IMR-90 (cell line): ENCODE results near the gene PLPPR3. TPM values are rescaled to one million over a fixed set of nuclear protein-coding genes. Genes with fewer than 3 reads are reported as not detected.

ENCODE experiments used
- ATAC-seq: fragments of 200-7000 bp; cut with Tn5 transposase; 2 replicates; pipeline ENCODE4 v1.9.1; 2020; ENCODE audit warnings: low read depth, mild to moderate bottlenecking, moderate library complexity
- BruUV-seq: library from RNA; stranded (reverse); fragments of 400-500 nt; replicated peaks from 2 replicates; lab custom pipeline; 2021; lab: Mats Ljungman, UMichigan
- CTCF ChIA-PET: fragments of 300-600 bp; formaldehyde crosslinking; extraction: SDS; loops from one replicate; lab custom pipeline; 2021; ENCODE audit warnings: antibody characterized with exemption; lab: Yijun Ruan, JAX
- POLR2A ChIA-PET: fragments of 300-600 bp; sonication (Branson Sonifier 250); formaldehyde crosslinking; loops from one replicate; lab custom pipeline; 2022; ENCODE audit warnings: antibody characterized with exemption; ENCODE audit not compliant: unreplicated experiment; lab: Charles Lee
- DNase-seq: peaks from one replicate; pipeline ENCODE4 v3.0.0; 2013
- H2AFZ ChIP-seq: replicated peaks from 2 replicates; pipeline ENCODE3; 2013; ENCODE audit warnings: low read length, mild to moderate bottlenecking; ENCODE audit not compliant: poor library complexity
- H2AK5ac ChIP-seq: 2 replicates; pipeline ENCODE4 v1.6.1; 2013; ENCODE audit warnings: low read depth, low read length, inconsistent platforms
- H2AK9ac ChIP-seq: replicated peaks from 2 replicates; pipeline ENCODE3; 2013; ENCODE audit warnings: mild to moderate bottlenecking, low read depth, low read length, moderate library complexity; ENCODE audit not compliant: poor library complexity
- H2BK120ac ChIP-seq: 2 replicates; pipeline ENCODE4 v1.6.1; 2013; ENCODE audit warnings: low read depth, low read length, inconsistent platforms
- H2BK15ac ChIP-seq: 3 replicates; pipeline ENCODE4 v1.6.1; 2013; ENCODE audit warnings: low read depth, low read length, inconsistent platforms
- H2BK20ac ChIP-seq: 2 replicates; pipeline ENCODE4 v1.6.1; 2013; ENCODE audit warnings: low read depth, mild to moderate bottlenecking, inconsistent platforms, low read length, moderate library complexity
- H2BK5ac ChIP-seq: 2 replicates; pipeline ENCODE4 v1.6.1; 2013; ENCODE audit warnings: mild to moderate bottlenecking, low read depth, low read length, inconsistent platforms; ENCODE audit not compliant: poor library complexity, severe bottlenecking
- H3K14ac ChIP-seq: replicated peaks from 2 replicates; pipeline ENCODE4 v1.6.1; 2013; ENCODE audit warnings: low read depth, low read length, inconsistent platforms
- H3K18ac ChIP-seq: 2 replicates; pipeline ENCODE4 v1.6.1; 2013; ENCODE audit warnings: low read depth, low read length, control low read depth
- H3K23ac ChIP-seq: 2 replicates; pipeline ENCODE4 v1.6.1; 2013; ENCODE audit warnings: low read depth, low read length, inconsistent platforms
- H3K27ac ChIP-seq: 2 replicates; pipeline ENCODE4 v1.5.1; 2013; ENCODE audit warnings: mild to moderate bottlenecking, control low read depth, low read length; ENCODE audit not compliant: insufficient read depth
- H3K27me3 ChIP-seq: 2 replicates; pipeline ENCODE4 v1.6.1; 2013; ENCODE audit warnings: low read length; ENCODE audit not compliant: control insufficient read depth, insufficient read depth
- H3K36me3 ChIP-seq: 2 replicates; pipeline ENCODE4 v1.6.1; 2013; ENCODE audit warnings: low read length, mixed read lengths; ENCODE audit not compliant: control insufficient read depth, insufficient read depth
- H3K4ac ChIP-seq: 2 replicates; pipeline ENCODE4 v1.6.1; 2013; ENCODE audit warnings: low read depth, low read length, inconsistent platforms
- H3K4me1 ChIP-seq: 2 replicates; pipeline ENCODE4 v1.6.1; 2013; ENCODE audit warnings: low read length, mixed read lengths; ENCODE audit not compliant: control insufficient read depth, insufficient read depth
- H3K4me2 ChIP-seq: 2 replicates; pipeline ENCODE4 v1.6.1; 2013; ENCODE audit warnings: low read depth, mild to moderate bottlenecking, control low read depth, low read length, moderate library complexity
- H3K4me3 ChIP-seq: 2 replicates; pipeline ENCODE4 v1.5.1; 2013; ENCODE audit warnings: low read depth, mild to moderate bottlenecking, control low read depth, low read length, moderate library complexity; ENCODE audit not compliant: insufficient read depth
- H3K56ac ChIP-seq: 2 replicates; pipeline ENCODE4 v1.6.1; 2013; ENCODE audit warnings: low read length, inconsistent platforms; ENCODE audit not compliant: insufficient read depth; ENCODE audit errors: extremely low read depth
- H3K79me1 ChIP-seq, 2 experiments: 2 replicates each; pipeline ENCODE4 v1.6.1; 2013; ENCODE audit warnings: low read length in 2 of 2, inconsistent platforms in 1 of 2, low read depth in 1 of 2
- H3K9ac ChIP-seq: 2 replicates; pipeline ENCODE4 v1.6.1; 2013; ENCODE audit warnings: low read depth, low read length, control low read depth
- H3K9me1 ChIP-seq: 2 replicates; pipeline ENCODE4 v1.6.1; 2013; ENCODE audit warnings: low read length, inconsistent platforms; ENCODE audit not compliant: insufficient read depth
- H3K9me3 ChIP-seq: 2 replicates; pipeline ENCODE4 v1.6.1; 2013; ENCODE audit warnings: low read length; ENCODE audit not compliant: control insufficient read depth, insufficient read depth
- H4K20me1 ChIP-seq: 2 replicates; pipeline ENCODE4 v1.6.1; 2013; ENCODE audit warnings: low read length, inconsistent platforms; ENCODE audit not compliant: insufficient read depth
- H4K5ac ChIP-seq: 2 replicates; pipeline ENCODE4 v1.6.1; 2013; ENCODE audit warnings: mild to moderate bottlenecking, low read depth, low read length, control low read depth
- H4K8ac ChIP-seq, 2 experiments: 2 replicates each; pipeline ENCODE4 v1.6.1; 2013; ENCODE audit warnings: low read depth in 2 of 2, low read length in 2 of 2, control low read depth in 1 of 2, inconsistent platforms in 1 of 2
- H4K91ac ChIP-seq: 2 replicates; pipeline ENCODE4 v1.6.1; 2013; ENCODE audit warnings: low read depth, low read length, inconsistent platforms; ENCODE audit not compliant: insufficient read depth
- BHLHE40 ChIP-seq: fragments of 150-350 bp; IDR thresholded peaks from 2 replicates; pipeline ENCODE4 v1.6.1; 2016; ENCODE audit warnings: mild to moderate bottlenecking, low read depth, low read length
- CHD1 ChIP-seq: IDR thresholded peaks from 2 replicates; pipeline ENCODE4 v1.6.1; 2012; ENCODE audit warnings: low read depth, low read length, improper control_type of control experiment
- FOS ChIP-seq: fragments of 150-350 bp; IDR thresholded peaks from 2 replicates; pipeline ENCODE4 v1.6.1; 2016; ENCODE audit warnings: low read depth, low read length
- MAFK ChIP-seq: IDR thresholded peaks from 2 replicates; pipeline ENCODE4 v1.6.1; 2012; ENCODE audit warnings: low read depth, low read length, improper control_type of control experiment
- MAZ ChIP-seq: IDR thresholded peaks from 2 replicates; pipeline ENCODE4 v1.6.1; 2012; ENCODE audit warnings: low read depth, mild to moderate bottlenecking, low read length, improper control_type of control experiment, moderate library complexity, borderline replicate concordance
- MXI1 ChIP-seq: IDR thresholded peaks from 2 replicates; pipeline ENCODE4 v1.6.1; 2012; ENCODE audit warnings: low read depth, mild to moderate bottlenecking, low read length, moderate library complexity, borderline replicate concordance
- NFE2L2 ChIP-seq: fragments of 150-350 bp; IDR thresholded peaks from 2 replicates; pipeline ENCODE4 v1.6.1; 2016; ENCODE audit warnings: low read depth, mild to moderate bottlenecking, low read length
- POLR2A ChIP-seq: IDR thresholded peaks from 2 replicates; pipeline ENCODE4 v1.6.1; 2012; ENCODE audit warnings: mild to moderate bottlenecking, low read depth, low read length
- RAD21 ChIP-seq: IDR thresholded peaks from 2 replicates; pipeline ENCODE4 v1.6.1; 2012; ENCODE audit warnings: low read length, improper control_type of control experiment
- RCOR1 ChIP-seq: IDR thresholded peaks from 2 replicates; pipeline ENCODE4 v1.6.1; 2012; ENCODE audit warnings: mild to moderate bottlenecking, low read length, improper control_type of control experiment; ENCODE audit not compliant: insufficient replicate concordance
- SMC3 ChIP-seq: fragments of 150-350 bp; IDR thresholded peaks from 2 replicates; pipeline ENCODE4 v1.6.1; 2016; ENCODE audit warnings: low read depth, mild to moderate bottlenecking, antibody characterized with exemption, low read length, moderate library complexity
- WGBS, 2 experiments: methylation state at CpG; one replicate each; pipeline versions ENCODE4 v1.1.5 to v1.1.7; 2013; ENCODE audit warnings: missing lambda C conversion rate in 2 of 2; ENCODE audit not compliant: insufficient read length in 1 of 2; ENCODE audit errors: extremely low coverage in 2 of 2; 5-methylcytosine and 5-hydroxymethylcytosine counted together
- dilution Hi-C: fragments of 300-500 bp; cut with HindIII; formaldehyde crosslinking; loops from one replicate; pipeline ENCODE4 v1.14.3; 2018; ENCODE audit warnings: low sequenced_read_pairs; ENCODE audit not compliant: unreplicated experiment
- in situ Hi-C: fragments of 300-500 bp; cut with MboI; formaldehyde crosslinking; loops from 3 replicates; pipeline ENCODE4 v1.14.3; 2019; ENCODE audit warnings: low sequenced_read_pairs, inconsistent platforms, mixed read lengths
- intact Hi-C: fragments of 100-400 bp; cut with micrococcal nuclease; formaldehyde crosslinking; loops from 2 replicates; pipeline ENCODE4 v1.10.0; 2022
- polyA plus RNA-seq, 3 experiments: library from polyadenylated mRNA; depleted of rRNA; stranded (reverse); fragments of >200 nt; gene quantifications; 2 replicates each; pipeline ENCODE4 v1.2.3, GENCODE V29; 2012; ENCODE audit warnings: low replicate concordance in 1 of 3
- total RNA-seq: library from RNA; depleted of rRNA; stranded (reverse); fragments of >200 nt; gene quantifications from 2 replicates; pipeline ENCODE4 v1.2.3, GENCODE V29; 2012
- TF ChIP-seq, protein P1 (sequence below): fragments of 150-350 bp; IDR thresholded peaks from 2 replicates; pipeline ENCODE4 v1.6.1; 2016; ENCODE audit warnings: low read depth, mild to moderate bottlenecking, low read length, moderate library complexity, borderline replicate concordance
- TF ChIP-seq, protein P2 (sequence below): conservative IDR thresholded peaks from 2 replicates; pipeline ENCODE4 v1.5.1; 2012; ENCODE audit warnings: mild to moderate bottlenecking, low read depth, low read length, improper control_type of control experiment
- TF ChIP-seq, protein P3 (sequence below): fragments of 150-350 bp; IDR thresholded peaks from 2 replicates; pipeline ENCODE4 v1.6.1; 2017; ENCODE audit warnings: mild to moderate bottlenecking, antibody characterized with exemption, low read length, low read depth

The PLPPR3 gene
- total and polyA plus RNA-seq, 2 of the 4 experiments (the other 2 are of a cell fraction) = 0.36 to 1.2 TPM

DNA sequence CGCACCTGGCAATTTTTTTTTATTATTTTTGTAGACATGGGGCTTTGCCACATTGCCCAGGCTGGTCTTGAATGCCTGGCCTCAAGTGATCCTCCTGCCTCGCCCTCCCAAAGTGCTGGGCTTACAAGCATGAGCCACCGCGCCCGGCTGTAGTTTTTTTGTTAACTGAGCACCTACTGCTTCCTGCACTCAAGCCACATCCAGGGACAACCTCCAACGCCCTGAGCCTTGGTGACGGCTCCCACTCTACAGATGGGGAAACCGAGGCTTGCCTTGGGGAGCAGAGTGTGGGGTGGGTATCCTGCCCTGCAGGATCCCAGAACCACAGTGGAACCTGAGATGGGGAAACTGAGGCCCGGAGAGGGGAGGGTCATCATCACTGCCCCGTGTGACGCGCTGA, 33.4 kb upstream of the PLPPR3 start:
- H3K4me1 ChIP-seq = peaks cover 8% of the 10 kb centered on the region
- no peaks in the 10 kb centered on the region for H3K9me3 ChIP-seq
- H3K56ac ChIP-seq = no peak overlapping the region
- H2BK20ac ChIP-seq = no peak overlapping the region
- BruUV-seq = no TSS peak
- POLR2A ChIA-PET = no interaction called here
- peaks cover 2% of the 10 kb centered on the region; the same call in 1 of the 2 replicates for H3K27me3 ChIP-seq
- no peak overlapping the region for H4K91ac ChIP-seq
- H3K36me3 ChIP-seq = no peaks in the 10 kb centered on the region
- H4K8ac ChIP-seq = no peak overlapping the region
- no peaks in the 10 kb centered on the region for H3K79me1 ChIP-seq
- CTCF ChIA-PET = interaction anchor here (1.6 kb wide), 1 partner anchor 146 kb away, joined by 3 read pairs; no protein-coding TSS in a partner anchor
- no peak overlapping the region for H2AK5ac ChIP-seq
- no peaks in the 10 kb centered on the region for H4K20me1 ChIP-seq
- no peak overlapping the region for H3K4me2 ChIP-seq
- ATAC-seq (no peak), DNase-seq (no peak)
- no peak overlapping the region for H3K9ac ChIP-seq
- no peak overlapping the region for H3K4me3 ChIP-seq
- TF ChIP-seq CHD1 = no peak
- TF ChIP-seq NFE2L2 = no peak
- TF ChIP-seq, protein P1, sequence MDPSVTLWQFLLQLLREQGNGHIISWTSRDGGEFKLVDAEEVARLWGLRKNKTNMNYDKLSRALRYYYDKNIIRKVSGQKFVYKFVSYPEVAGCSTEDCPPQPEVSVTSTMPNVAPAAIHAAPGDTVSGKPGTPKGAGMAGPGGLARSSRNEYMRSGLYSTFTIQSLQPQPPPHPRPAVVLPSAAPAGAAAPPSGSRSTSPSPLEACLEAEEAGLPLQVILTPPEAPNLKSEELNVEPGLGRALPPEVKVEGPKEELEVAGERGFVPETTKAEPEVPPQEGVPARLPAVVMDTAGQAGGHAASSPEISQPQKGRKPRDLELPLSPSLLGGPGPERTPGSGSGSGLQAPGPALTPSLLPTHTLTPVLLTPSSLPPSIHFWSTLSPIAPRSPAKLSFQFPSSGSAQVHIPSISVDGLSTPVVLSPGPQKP = no peak
- TF ChIP-seq MAFK = no peak
- no peak for TF ChIP-seq SMC3
- TF ChIP-seq FOS = no peak
- TF ChIP-seq, protein P2, sequence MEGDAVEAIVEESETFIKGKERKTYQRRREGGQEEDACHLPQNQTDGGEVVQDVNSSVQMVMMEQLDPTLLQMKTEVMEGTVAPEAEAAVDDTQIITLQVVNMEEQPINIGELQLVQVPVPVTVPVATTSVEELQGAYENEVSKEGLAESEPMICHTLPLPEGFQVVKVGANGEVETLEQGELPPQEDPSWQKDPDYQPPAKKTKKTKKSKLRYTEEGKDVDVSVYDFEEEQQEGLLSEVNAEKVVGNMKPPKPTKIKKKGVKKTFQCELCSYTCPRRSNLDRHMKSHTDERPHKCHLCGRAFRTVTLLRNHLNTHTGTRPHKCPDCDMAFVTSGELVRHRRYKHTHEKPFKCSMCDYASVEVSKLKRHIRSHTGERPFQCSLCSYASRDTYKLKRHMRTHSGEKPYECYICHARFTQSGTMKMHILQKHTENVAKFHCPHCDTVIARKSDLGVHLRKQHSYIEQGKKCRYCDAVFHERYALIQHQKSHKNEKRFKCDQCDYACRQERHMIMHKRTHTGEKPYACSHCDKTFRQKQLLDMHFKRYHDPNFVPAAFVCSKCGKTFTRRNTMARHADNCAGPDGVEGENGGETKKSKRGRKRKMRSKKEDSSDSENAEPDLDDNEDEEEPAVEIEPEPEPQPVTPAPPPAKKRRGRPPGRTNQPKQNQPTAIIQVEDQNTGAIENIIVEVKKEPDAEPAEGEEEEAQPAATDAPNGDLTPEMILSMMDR = no peak
- TF ChIP-seq RAD21 = no peak
- no peak for TF ChIP-seq POLR2A
- TF ChIP-seq, protein P3, sequence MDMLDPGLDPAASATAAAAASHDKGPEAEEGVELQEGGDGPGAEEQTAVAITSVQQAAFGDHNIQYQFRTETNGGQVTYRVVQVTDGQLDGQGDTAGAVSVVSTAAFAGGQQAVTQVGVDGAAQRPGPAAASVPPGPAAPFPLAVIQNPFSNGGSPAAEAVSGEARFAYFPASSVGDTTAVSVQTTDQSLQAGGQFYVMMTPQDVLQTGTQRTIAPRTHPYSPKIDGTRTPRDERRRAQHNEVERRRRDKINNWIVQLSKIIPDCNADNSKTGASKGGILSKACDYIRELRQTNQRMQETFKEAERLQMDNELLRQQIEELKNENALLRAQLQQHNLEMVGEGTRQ = no peak
- TF ChIP-seq MAZ = no peak
- no peak for TF ChIP-seq RCOR1
- TF ChIP-seq MXI1 = no peak
- no peak for TF ChIP-seq BHLHE40
- H3K27ac ChIP-seq = no peak overlapping the region
- H2BK120ac ChIP-seq = no peak overlapping the region
- intact Hi-C loops = loop anchor here (5.0 kb wide), 1 partner anchor 83 kb away; no protein-coding TSS in a partner anchor
- in situ Hi-C loops = loop anchor here (5.0 kb wide), 1 partner anchor 142 kb away; no protein-coding TSS in a partner anchor
- no peak overlapping the region for H3K23ac ChIP-seq
- no peaks in the 10 kb centered on the region for H3K9me1 ChIP-seq
- dilution Hi-C loops = no loop called here
- no peak overlapping the region for H2AK9ac ChIP-seq
- no peak overlapping the region for H3K14ac ChIP-seq
- H3K4ac ChIP-seq = no peak overlapping the region
- H2AFZ ChIP-seq = no peak overlapping the region
- H2BK15ac ChIP-seq = no peak overlapping the region
- H3K18ac ChIP-seq = no peak overlapping the region
- no peak overlapping the region for H4K5ac ChIP-seq
- no CpG with 5 or more reads among the region's 12 CpGs for WGBS, 2 experiments
- H2BK5ac ChIP-seq = no peak overlapping the region
